ENCODE measurements around the gene NDUFB10.
A peak's percentile ranks its signal among the peaks of the same experiment; 100 is the strongest.

Gene NDUFB10

DNA sequence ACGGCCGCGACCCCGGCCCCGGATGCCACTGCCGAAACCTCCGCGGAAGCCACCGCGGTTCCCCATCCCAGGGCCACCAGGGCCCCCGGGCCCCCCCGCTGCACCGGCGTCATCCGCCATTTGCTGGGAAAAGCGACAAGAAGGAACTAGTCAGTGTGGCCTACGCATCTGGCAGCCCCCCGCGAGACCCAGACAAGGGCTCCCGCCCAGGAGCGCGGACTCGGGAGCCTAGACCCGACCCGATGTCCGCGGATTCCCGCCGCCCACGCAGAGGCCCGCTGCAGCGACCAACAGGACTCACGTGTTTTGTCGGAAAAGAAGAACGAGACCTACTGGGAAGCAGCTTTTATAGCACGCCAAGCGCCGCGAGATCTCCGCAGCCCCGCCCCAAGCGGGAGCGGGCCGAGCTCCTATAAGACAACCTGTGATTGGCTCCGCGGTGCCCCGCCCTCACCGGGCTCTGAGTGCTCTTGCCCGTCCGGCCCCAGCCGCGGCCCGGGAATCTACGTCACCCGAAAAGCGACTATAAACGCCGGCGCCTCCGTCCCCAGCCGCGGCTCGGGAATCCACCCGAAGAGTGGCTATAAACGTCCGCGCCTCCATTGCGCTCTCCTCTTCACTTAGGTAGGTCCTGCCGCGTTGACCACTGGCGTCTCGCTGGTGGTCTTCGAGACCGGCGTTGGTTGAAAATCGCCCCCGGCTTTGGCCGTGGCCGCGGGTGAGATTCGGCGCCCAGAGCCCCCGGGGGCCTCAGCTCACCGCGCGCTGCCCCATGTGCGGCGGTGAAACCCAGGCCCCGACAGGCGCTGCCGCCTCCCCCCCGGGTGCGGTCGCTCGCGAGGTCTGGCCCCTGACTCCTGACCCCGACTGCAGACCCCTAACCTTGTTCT lies 5.4 kb downstream of the NDUFB10 start, which contains the start of gene RPS2:
RPS2 (minus strand) TSS at position 321 of the 890 bp plus-strand sequence; CDS start at position 120, 201 bp downstream.
- peak within 1 kb of the TSS; percentile 82 for H3K4me3 ChIP-seq (ENCODE audit: low read depth, low read length)
- peak within 1 kb of the TSS; percentile 92 for H3K27ac ChIP-seq
- TF ChIP-seq CTCF (IDR thresholded peaks at IDR 0.05; ENCODE audit: low read depth, low read length) = no peak

GRCh38 chr16:1965396-1966001 lies 6.2 kb downstream of the NDUFB10 start:
- Histone ChIP-seq H3K27me3 (ENCODE audit: insufficient read depth, low read depth, severe bottlenecking) (no peaks in the 10 kb centered on the region), H3K27ac (peak overlapping the region; percentile 92), H3K36me3 (peaks cover 43% of the 10 kb centered on the region), H3K9me3 (ENCODE audit: severe bottlenecking) (no peaks in the 10 kb centered on the region), H3K4me3 (ENCODE audit: low read depth, low read length) (peak overlapping the region; percentile 82)
- TF ChIP-seq CTCF (IDR thresholded peaks at IDR 0.05; ENCODE audit: low read depth, low read length) = no peak
- no peak for DNase-seq

More for the DNA sequence above, 5.4 kb downstream of the NDUFB10 start, which contains the start of gene RPS2:
- peak; percentile 99 for DNase-seq
- peaks cover 43% of the 10 kb centered on the region for H3K36me3 ChIP-seq
- H3K9me3 ChIP-seq (ENCODE audit: severe bottlenecking) = no peaks in the 10 kb centered on the region
- no peaks in the 10 kb centered on the region for H3K27me3 ChIP-seq (ENCODE audit: insufficient read depth, low read depth, severe bottlenecking)

DNA sequence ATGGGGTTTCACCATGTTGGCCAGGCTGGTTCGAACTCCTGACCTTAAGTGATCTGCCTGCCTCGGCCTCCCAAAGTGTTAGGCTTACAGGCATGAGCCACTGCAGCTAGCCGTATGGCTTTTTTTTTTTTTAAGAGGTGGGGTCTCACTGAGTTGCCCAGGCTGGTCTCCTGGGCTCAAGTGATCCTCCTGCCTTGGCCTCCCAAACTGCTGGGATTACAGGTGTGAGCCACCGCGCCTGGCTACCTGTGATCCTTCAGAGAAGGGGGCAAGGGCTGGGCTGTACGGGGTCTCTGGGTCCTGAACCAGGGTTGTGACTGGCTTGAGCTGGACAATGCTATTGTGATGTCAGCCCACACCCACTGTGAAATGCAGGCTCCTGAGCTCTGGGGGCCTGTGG lies 7.1 kb downstream of the NDUFB10 start, which contains the start of gene RNF151:
RNF151 (plus strand) TSS at position 397 of the 400 bp plus-strand sequence. CDS start 26 bp downstream, outside the sequence.
- Histone ChIP-seq H3K27ac (peak within 1 kb of the TSS; percentile 92; the same call in 1 of the 2 replicates), H3K9me3 (ENCODE audit: severe bottlenecking) (no peaks in the 10 kb centered on the region), H3K36me3 (peaks cover 34% of the 10 kb centered on the region), H3K27me3 (ENCODE audit: insufficient read depth, low read depth, severe bottlenecking) (no peaks in the 10 kb centered on the region), H3K4me3 (ENCODE audit: low read depth, low read length) (peak within 1 kb of the TSS; percentile 82)
- no peak for DNase-seq
- TF ChIP-seq CTCF (IDR thresholded peaks at IDR 0.05; ENCODE audit: low read depth, low read length) = no peak

DNA sequence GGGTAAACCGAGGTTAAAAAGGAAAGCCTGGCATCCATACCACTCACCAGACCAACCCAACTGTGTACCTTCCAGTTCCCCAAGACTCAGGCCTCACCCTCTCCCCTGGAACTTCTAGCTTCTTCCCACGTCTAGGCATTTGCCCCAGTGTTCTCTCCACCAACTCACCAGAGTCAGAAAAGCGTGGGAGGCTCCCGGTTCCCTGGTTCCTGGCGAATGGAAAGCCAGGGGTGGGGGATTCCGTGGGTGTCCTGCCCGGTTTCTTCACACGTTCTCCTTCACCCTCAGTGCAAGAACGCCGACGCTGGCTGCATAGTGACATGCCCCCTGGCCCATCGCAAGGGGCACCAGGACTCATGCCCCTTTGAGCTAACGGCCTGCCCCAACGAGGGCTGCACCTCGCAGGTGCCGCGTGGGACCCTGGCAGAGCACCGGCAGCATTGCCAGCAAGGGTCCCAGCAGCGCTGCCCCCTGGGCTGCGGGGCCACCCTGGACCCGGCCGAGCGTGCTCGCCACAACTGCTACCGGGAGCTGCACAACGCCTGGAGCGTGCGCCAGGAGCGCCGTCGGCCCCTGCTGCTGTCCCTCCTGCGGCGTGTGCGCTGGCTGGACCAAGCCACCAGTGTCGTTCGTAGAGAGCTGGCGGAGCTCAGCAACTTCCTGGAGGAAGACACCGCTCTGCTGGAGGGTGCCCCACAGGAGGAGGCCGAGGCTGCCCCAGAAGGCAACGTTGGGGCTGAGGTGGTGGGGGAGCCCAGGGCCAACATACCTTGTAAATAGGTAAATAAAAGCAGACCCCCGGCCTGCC lies 9.0 kb downstream of the NDUFB10 start:
- TF ChIP-seq CTCF (IDR thresholded peaks at IDR 0.05; ENCODE audit: low read depth, low read length) = no peak
- no peak for DNase-seq
- Histone ChIP-seq H3K4me3 (ENCODE audit: low read depth, low read length) (no peak overlapping the region), H3K27ac (no peak overlapping the region), H3K36me3 (peaks cover 20% of the 10 kb centered on the region), H3K9me3 (ENCODE audit: severe bottlenecking) (no peaks in the 10 kb centered on the region), H3K27me3 (ENCODE audit: insufficient read depth, low read depth, severe bottlenecking) (no peaks in the 10 kb centered on the region)

DNA sequence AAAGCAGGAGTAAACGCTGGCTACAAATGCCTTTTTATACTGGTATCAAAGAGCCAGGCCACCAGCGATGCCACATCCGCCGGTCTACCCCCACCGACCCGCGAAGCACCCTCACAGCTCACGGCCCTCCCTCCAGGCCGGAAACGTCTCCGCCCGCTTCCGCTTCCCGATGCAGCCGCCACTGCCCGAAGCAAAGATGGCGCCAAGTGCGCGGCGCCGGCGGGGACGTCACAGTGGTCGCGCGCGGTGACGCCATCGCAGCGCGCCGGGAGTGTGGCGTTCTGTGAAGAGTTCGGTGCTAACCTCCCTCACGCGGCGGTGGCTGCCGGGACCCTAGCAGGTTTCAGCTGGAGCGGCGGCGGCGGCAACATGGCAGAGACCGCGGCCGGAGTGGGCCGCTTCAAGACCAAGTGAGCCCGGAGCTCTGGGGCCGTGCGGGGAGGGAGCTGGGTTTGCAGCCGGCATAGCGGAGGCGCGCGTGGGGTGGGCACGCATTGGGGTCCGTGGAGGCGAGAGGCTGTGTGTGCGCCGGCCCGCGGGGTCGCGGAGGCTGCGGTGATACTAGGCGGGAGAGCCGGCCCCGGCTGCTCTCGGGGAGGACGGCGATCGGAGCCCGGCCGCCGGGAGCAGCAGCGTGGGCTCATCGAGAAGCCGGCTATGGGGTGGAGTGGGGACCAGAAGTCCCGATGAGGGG lies 12.6 kb downstream of the NDUFB10 start, which contains the start of gene TBL3:
TBL3 (plus strand) TSS at position 258 of the 694 bp plus-strand sequence; CDS start at position 370, 112 bp downstream.
- no peak for TF ChIP-seq CTCF (IDR thresholded peaks at IDR 0.05; ENCODE audit: low read depth, low read length)
- peak within 1 kb of the TSS; percentile 76 for H3K4me3 ChIP-seq (ENCODE audit: low read depth, low read length)
- H3K27me3 ChIP-seq (ENCODE audit: insufficient read depth, low read depth, severe bottlenecking) = no peaks in the 10 kb centered on the region
- peak; percentile 92 for DNase-seq
- peak within 1 kb of the TSS; percentile 73 for H3K27ac ChIP-seq
- H3K9me3 ChIP-seq (ENCODE audit: severe bottlenecking) = no peaks in the 10 kb centered on the region
- peaks cover 33% of the 10 kb centered on the region for H3K36me3 ChIP-seq

Measured in WERI-Rb-1 (cell line).